Osteocyte (in vitro differentiated cells): Measurements from ENCODE around the gene AKAP6. TPM values are rescaled to one million over a fixed set of nuclear protein-coding genes. Genes with fewer than 3 reads are reported as not detected.

Experiments used
- DNase-seq: peaks from one replicate; pipeline ENCODE4 v3.0.0; 2021; ENCODE audit warnings: mixed read lengths; ENCODE audit not compliant: unreplicated experiment; ENCODE audit errors: extremely low spot score
- H3K27ac Mint-ChIP-seq: one replicate; pipeline ENCODE4 v1.8.0; 2021; ENCODE audit warnings: mild to moderate bottlenecking, mixed read lengths; ENCODE audit not compliant: unreplicated experiment
- H3K27me3 Mint-ChIP-seq: one replicate; pipeline ENCODE4 v1.8.0; 2021; ENCODE audit warnings: mixed read lengths; ENCODE audit not compliant: unreplicated experiment
- H3K36me3 Mint-ChIP-seq: one replicate; pipeline ENCODE4 v1.8.0; 2021; ENCODE audit warnings: mixed read lengths; ENCODE audit not compliant: unreplicated experiment
- H3K4me1 Mint-ChIP-seq: one replicate; pipeline ENCODE4 v1.8.0; 2021; ENCODE audit warnings: mixed read lengths; ENCODE audit not compliant: unreplicated experiment
- H3K4me3 Mint-ChIP-seq: one replicate; pipeline ENCODE4 v1.8.0; 2021; ENCODE audit warnings: mild to moderate bottlenecking, moderate library complexity, mixed read lengths; ENCODE audit not compliant: unreplicated experiment
- H3K9me3 Mint-ChIP-seq: one replicate; pipeline ENCODE4 v1.8.0; 2021; ENCODE audit warnings: mixed read lengths; ENCODE audit not compliant: unreplicated experiment
- total RNA-seq: library from RNA; stranded (reverse); gene quantifications from 2 replicates; pipeline ENCODE4 v1.2.1, GENCODE V29; 2021
- TF ChIP-seq, protein P1 (sequence below): fragments of 200-600 bp; sonication (generic); IDR thresholded peaks from 2 replicates; pipeline ENCODE4 v1.5.0; 2021; ENCODE audit warnings: antibody characterized with exemption, mild to moderate bottlenecking, moderate library complexity

AKAP6 gene
- total RNA-seq, 1 donor from 2014 or later, result 4.1 TPM

DNA sequence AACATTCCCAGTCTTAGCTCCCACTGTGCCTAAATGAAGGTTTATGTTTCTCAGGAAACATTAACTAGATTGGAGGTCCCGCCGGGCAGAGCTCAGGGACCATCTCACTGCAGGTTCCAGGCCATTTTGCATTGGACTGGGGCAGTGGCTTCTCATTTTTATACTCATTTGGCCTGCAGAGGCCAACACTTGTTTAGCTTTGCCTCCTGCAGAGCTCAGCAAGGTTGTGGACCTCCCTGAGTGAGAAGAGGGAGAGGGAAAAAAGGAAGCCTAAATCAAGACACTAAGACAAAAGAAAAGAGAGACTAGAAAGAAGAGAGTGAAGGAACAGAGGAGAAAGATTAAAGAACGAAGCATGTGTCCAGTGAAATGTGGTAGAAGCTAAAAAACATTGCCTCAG is 280.3 kb downstream of the AKAP6 start:
- Mint-ChIP-seq H3K27ac (no peak overlapping the region), H3K4me3 (no peak overlapping the region), H3K9me3 (no peaks in the 10 kb centered on the region), H3K4me1 (no peaks in the 10 kb centered on the region), H3K36me3 (no peaks in the 10 kb centered on the region), H3K27me3 (no peaks in the 10 kb centered on the region)
- DNase-seq, result no peak
- TF ChIP-seq, protein P1, sequence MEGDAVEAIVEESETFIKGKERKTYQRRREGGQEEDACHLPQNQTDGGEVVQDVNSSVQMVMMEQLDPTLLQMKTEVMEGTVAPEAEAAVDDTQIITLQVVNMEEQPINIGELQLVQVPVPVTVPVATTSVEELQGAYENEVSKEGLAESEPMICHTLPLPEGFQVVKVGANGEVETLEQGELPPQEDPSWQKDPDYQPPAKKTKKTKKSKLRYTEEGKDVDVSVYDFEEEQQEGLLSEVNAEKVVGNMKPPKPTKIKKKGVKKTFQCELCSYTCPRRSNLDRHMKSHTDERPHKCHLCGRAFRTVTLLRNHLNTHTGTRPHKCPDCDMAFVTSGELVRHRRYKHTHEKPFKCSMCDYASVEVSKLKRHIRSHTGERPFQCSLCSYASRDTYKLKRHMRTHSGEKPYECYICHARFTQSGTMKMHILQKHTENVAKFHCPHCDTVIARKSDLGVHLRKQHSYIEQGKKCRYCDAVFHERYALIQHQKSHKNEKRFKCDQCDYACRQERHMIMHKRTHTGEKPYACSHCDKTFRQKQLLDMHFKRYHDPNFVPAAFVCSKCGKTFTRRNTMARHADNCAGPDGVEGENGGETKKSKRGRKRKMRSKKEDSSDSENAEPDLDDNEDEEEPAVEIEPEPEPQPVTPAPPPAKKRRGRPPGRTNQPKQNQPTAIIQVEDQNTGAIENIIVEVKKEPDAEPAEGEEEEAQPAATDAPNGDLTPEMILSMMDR, result no peak

DNA sequence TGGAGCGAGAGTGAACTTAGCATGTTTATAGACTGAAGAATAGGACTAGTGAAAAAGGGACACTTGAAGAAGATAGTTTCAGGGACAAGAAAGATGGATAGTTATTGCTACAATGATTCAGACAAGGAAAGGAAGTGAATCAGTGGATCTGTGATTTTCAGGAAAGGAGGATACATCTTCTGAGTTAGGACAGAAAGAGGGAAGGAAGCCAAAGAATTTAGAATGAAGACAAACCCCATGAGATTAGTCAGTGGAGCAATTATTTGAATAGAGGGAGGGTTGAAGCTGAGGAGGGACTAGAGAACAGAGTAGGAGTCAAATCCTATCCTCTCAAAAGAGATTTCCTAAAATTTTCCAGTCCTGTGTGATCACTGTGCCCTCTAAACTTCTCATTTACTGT is 282.7 kb downstream of the AKAP6 start:
- TF ChIP-seq, protein P1, result no peak
- no peaks in the 10 kb centered on the region for H3K4me1 Mint-ChIP-seq
- no peak overlapping the region for H3K4me3 Mint-ChIP-seq
- H3K36me3 Mint-ChIP-seq, result no peaks in the 10 kb centered on the region
- H3K27ac Mint-ChIP-seq, result no peak overlapping the region
- no peak for DNase-seq
- no peaks in the 10 kb centered on the region for H3K9me3 Mint-ChIP-seq
- H3K27me3 Mint-ChIP-seq, result no peaks in the 10 kb centered on the region

DNA sequence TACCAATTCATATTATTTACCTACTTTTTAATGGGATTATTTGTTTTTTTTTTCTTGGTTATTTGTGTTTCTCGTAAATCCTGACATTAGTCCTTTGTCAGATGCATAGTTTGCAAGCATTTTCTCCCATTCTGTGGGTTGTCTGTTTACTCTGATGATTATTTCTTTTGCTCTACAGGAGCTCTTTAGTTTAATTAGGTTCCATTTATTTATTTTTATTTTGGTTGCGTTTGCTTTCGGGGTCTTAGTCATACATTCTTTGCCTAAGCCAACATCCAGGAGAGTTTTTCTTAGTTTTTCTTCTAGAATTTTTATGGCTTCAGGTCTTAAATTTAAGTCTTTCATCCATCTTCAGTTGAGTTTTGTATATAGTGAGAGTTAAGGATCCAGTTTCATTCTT is 289.9 kb downstream of the AKAP6 start:
- Mint-ChIP-seq H3K4me3 (no peak overlapping the region), H3K27ac (no peak overlapping the region), H3K9me3 (peaks cover 11% of the 10 kb centered on the region), H3K36me3 (no peaks in the 10 kb centered on the region), H3K4me1 (peaks cover 20% of the 10 kb centered on the region), H3K27me3 (no peaks in the 10 kb centered on the region)
- TF ChIP-seq, protein P1, result no peak
- no peak for DNase-seq

DNA sequence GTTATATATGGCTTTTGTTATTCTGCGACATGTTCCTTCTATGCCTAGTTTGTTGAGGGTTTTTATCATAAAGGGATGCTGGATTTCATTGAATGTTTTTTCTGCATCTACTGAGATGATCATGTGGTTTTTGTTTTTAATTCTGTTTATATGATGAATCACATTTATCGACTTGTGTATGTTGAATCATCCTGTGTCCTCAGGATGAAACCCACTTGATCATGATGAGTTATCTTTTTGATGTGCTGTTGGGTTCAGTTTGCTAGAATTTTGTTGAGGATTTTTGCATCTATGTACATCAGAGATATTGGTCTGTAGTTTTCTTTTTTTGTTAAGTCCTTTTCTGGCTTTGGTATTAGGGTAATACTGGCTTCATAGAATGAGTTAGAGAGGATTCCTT is 291.2 kb downstream of the AKAP6 start:
- Mint-ChIP-seq H3K27ac (no peak overlapping the region), H3K27me3 (no peaks in the 10 kb centered on the region), H3K4me1 (peaks cover 20% of the 10 kb centered on the region), H3K9me3 (peaks cover 11% of the 10 kb centered on the region), H3K4me3 (no peak overlapping the region), H3K36me3 (no peaks in the 10 kb centered on the region)
- DNase-seq, result no peak
- TF ChIP-seq, protein P1, result no peak

DNA sequence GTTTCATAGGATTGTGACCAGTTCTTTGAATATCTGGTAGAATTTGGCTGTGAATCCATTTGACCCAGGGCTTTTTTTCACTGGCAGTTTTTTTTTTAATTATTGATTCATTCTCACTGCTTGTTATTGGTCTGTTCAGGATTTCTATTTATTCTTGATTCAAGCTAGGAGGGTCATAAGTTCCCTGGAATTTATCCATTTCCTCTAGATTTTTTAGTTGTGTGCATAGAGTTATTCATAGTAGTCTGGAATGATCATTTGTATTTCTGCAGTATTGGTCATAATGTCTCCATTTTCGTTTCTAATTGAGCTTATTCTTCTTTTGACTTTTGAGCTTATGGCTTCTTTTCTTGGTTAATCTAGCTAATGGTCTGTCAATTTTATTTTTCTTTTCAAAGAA is 291.6 kb downstream of the AKAP6 start:
- Mint-ChIP-seq H3K4me1 (peaks cover 20% of the 10 kb centered on the region), H3K27me3 (no peaks in the 10 kb centered on the region), H3K27ac (no peak overlapping the region), H3K4me3 (no peak overlapping the region), H3K9me3 (peaks cover 11% of the 10 kb centered on the region), H3K36me3 (no peaks in the 10 kb centered on the region)
- DNase-seq, result no peak
- TF ChIP-seq, protein P1, result no peak
